ENCODE measurements around the gene ZNF487. TPM values are rescaled to one million over a fixed set of nuclear protein-coding genes. Genes with fewer than 3 reads are reported as not detected.
A peak's percentile ranks its signal among the peaks of the same experiment; 100 is the strongest.

ZNF487 gene
- total and polyA plus RNA-seq, 10 of the 15 experiments (the other 5 are each of a cell fraction or from before 2014, with no cell fraction given) = 0.74 to 2.1 (median 1.1) TPM

- TF ChIP-seq SKIL (IDR thresholded peaks at IDR 0.05; ENCODE audit: low read depth, poor library complexity, severe bottlenecking) = peak; percentile 41
- 0 out of 2 replicates have a peak, but pooled peaks have one; percentile 24 for TF ChIP-seq IRF4 (IDR thresholded peaks at IDR 0.05; ENCODE audit: low read depth, low read length)
- peak; percentile 46; the same call in 1 of the 2 replicates for TF ChIP-seq CREM (IDR thresholded peaks at IDR 0.05; ENCODE audit: low read depth)
- TF ChIP-seq TCF7 (IDR thresholded peaks at IDR 0.05; ENCODE audit: borderline replicate concordance) = peak; percentile 99
- peak; percentile 77 to 79; a peak in 3 of 4 replicates for TF ChIP-seq IKZF2 (IDR thresholded peaks at IDR 0.05)
- TF ChIP-seq BHLHE40 (IDR thresholded peaks at IDR 0.05; ENCODE audit: borderline replicate concordance in 1 of 2, low read depth in 2 of 2, low read length in 1 of 2) = peak; percentile 23 to 28; a peak in 1 of 4 replicates
- no peak for TF ChIP-seq POLR2AphosphoS5 (IDR thresholded peaks at IDR 0.05; ENCODE audit: low read length)
- TF ChIP-seq NBN (IDR thresholded peaks at IDR 0.05) = 0 out of 2 replicates have a peak, but pooled peaks have one; percentile 25
- TF ChIP-seq CBFB (IDR thresholded peaks at IDR 0.05; ENCODE audit: low read depth) = peak; percentile 84
- TF ChIP-seq NRF1 (conservative IDR thresholded peaks at IDR 0.05; ENCODE audit: low read depth, low read length) = no peak
- 0 out of 2 replicates have a peak, but pooled peaks have one; percentile 17 for TF ChIP-seq BCL11A (IDR thresholded peaks at IDR 0.05; ENCODE audit: low read depth, low read length)
- peak; percentile 24; the same call in 1 of the 2 replicates for TF ChIP-seq DPF2 (IDR thresholded peaks at IDR 0.05)
- no peak for TF ChIP-seq TCF3 (IDR thresholded peaks at IDR 0.05; ENCODE audit: borderline replicate concordance, insufficient read depth, low read depth, low read length)
- peak; percentile 85; the same call in 1 of the 2 replicates for TF ChIP-seq ZNF217 (IDR thresholded peaks at IDR 0.05)
Observed at GRCh38 chr10:43417950-43418768, 18.8 kb upstream of the ZNF487 start (continued).

Measured in GM12878 (cell line).